HG03469 (cell line): Measurements from ENCODE around the gene ARMH1.

Experiments used
- ATAC-seq: cut with Tn5 transposase; IDR thresholded peaks from one replicate; pipeline ENCODE4 v1.9.1; 2021; ENCODE audit warnings: mild to moderate bottlenecking, moderate library complexity, moderate number of reproducible peaks; ENCODE audit not compliant: unreplicated experiment

ARMH1 gene

GRCh38 chr1:44643721-44644334, 30.7 kb upstream of the ARMH1 start:
- no peak for ATAC-seq

- ATAC-seq: no peak
Observed at GRCh38 chr1:44644806-44645205, 29.7 kb upstream of the ARMH1 start.

- ATAC-seq: no peak
Observed at GRCh38 chr1:44645476-44646244, 28.9 kb upstream of the ARMH1 start.

- ATAC-seq: no peak
Observed at GRCh38 chr1:44646261-44647110, 28.0 kb upstream of the ARMH1 start.

GRCh38 chr1:44647896-44648295, 26.6 kb upstream of the ARMH1 start:
- ATAC-seq: no peak

- ATAC-seq: no peak
Observed at GRCh38 chr1:44648529-44649250, 25.8 kb upstream of the ARMH1 start.

GRCh38 chr1:44649788-44650158, 24.7 kb upstream of the ARMH1 start:
- ATAC-seq: no peak

GRCh38 chr1:44650159-44650831, 24.2 kb upstream of the ARMH1 start:
- ATAC-seq: no peak

- ATAC-seq: no peak
Observed at GRCh38 chr1:44651069-44651468, 23.4 kb upstream of the ARMH1 start.

- peak; percentile 64 for ATAC-seq
Observed at GRCh38 chr1:44652445-44653106, 21.9 kb upstream of the ARMH1 start.

GRCh38 chr1:44653107-44653964, 21.2 kb upstream of the ARMH1 start:
- ATAC-seq: no peak

GRCh38 chr1:44654621-44655187, 19.8 kb upstream of the ARMH1 start:
- ATAC-seq: no peak

GRCh38 chr1:44655609-44656008, 18.9 kb upstream of the ARMH1 start:
- no peak for ATAC-seq

- no peak for ATAC-seq
Observed at GRCh38 chr1:44659566-44659965, 14.9 kb upstream of the ARMH1 start.

- no peak for ATAC-seq
Observed at GRCh38 chr1:44660176-44660575, 14.3 kb upstream of the ARMH1 start.

- no peak for ATAC-seq
Observed at GRCh38 chr1:44661781-44662682, 12.5 kb upstream of the ARMH1 start.

GRCh38 chr1:44662683-44663030, 11.9 kb upstream of the ARMH1 start:
- ATAC-seq: no peak

- ATAC-seq: no peak
Observed at GRCh38 chr1:44663417-44663816, 11.1 kb upstream of the ARMH1 start.
